Right lobe of liver (tissue), 6 donors: ENCODE data around the gene SRRM3. TPM values are rescaled to one million over a fixed set of nuclear protein-coding genes. Genes with fewer than 3 reads are reported as not detected.
"Not testable (repeated sequence)": the region's sequence is repeated elsewhere in the genome, so short reads cannot be mapped to it uniquely, and the experiment has no call there.

Experiments used
- ATAC-seq, 4 donors: fragments of 200-7000 bp; cut with Tn5 transposase; one replicate each; pipeline ENCODE4 v1.9.1; 2020; ENCODE audit warnings: mild to moderate bottlenecking in 4 of 4, moderate library complexity in 4 of 4
- DNase-seq, 3 donors: peaks; one replicate each; pipeline ENCODE4 v3.0.0-alpha.2; 2020
- H3K27ac ChIP-seq, 3 donors: fragments of 200-600 bp; one replicate each; pipeline ENCODE4 v1.8.0; 2022
- H3K27me3 ChIP-seq, 2 donors: fragments of 200-600 bp; one replicate each; pipeline ENCODE4 v1.8.0; 2022
- H3K36me3 ChIP-seq, 4 donors: fragments of 200-600 bp; sonication (generic) in 1 of 4; one replicate each; pipeline versions ENCODE4 v1.5.1 to v1.8.0; 2017 to 2022; ENCODE audit warnings: control low read depth in 1 of 4
- H3K4me1 ChIP-seq, 4 donors: fragments of 200-600 bp; sonication (generic) in 1 of 4; one replicate each; pipeline versions ENCODE4 v1.5.1 to v1.8.0; 2017 to 2022; ENCODE audit warnings: control low read depth in 1 of 4
- H3K4me3 ChIP-seq, 3 donors: fragments of 200-600 bp; one replicate each; pipeline ENCODE4 v1.8.0; 2022
- H3K9me3 ChIP-seq, 4 donors: fragments of 200-600 bp; sonication (generic) in 1 of 4; one replicate each; pipeline versions ENCODE4 v1.5.1 to v1.8.0; 2017 to 2022; ENCODE audit warnings: control low read depth in 1 of 4
- CTCF ChIP-seq, 4 donors: fragments of 200-600 bp in 3 of 4; fragments of 450-650 bp in 1 of 4; IDR thresholded peaks; one replicate each; pipeline versions ENCODE4 v1.5.1 to v1.8.0; 2016 to 2022; ENCODE audit warnings: antibody characterized with exemption in 4 of 4, mild to moderate bottlenecking in 2 of 4
- POLR2A ChIP-seq: fragments of 450-650 bp; IDR thresholded peaks from one replicate; pipeline ENCODE4 v1.6.1; 2017; ENCODE audit warnings: antibody characterized with exemption, mild to moderate bottlenecking
- WGBS: methylation state at CpG from one replicate; pipeline ENCODE4 v1.1.6; 2018; ENCODE audit warnings: low coverage, low lambda C conversion rate; ENCODE audit not compliant: insufficient coverage; ENCODE audit errors: missing lambda C conversion rate; 5-methylcytosine and 5-hydroxymethylcytosine counted together
- intact Hi-C, 2 donors: fragments of 100-400 bp; cut with DNase I; formaldehyde crosslinking; loops; one replicate each; pipeline versions ENCODE4 v1.11.2 to v1.14.1; 2022
- total RNA-seq, 6 experiments: library from RNA; depleted of rRNA in 2 of 6; stranded (reverse); fragments of >200 nt in 2 of 6; fragmentation: NEBNext Ultra II Directional in 3 of 6; extraction: Animal tissue kit (Norgen Biotek cat#: 25700) in 3 of 6; gene quantifications; one replicate each; pipeline versions ENCODE4 v1.1.0 to v1.2.4, GENCODE V29; 2016 to 2023
- donor health status: DM: no; HTN: yes; CAD: no.
- donor health status: DM: no; HTN: no; CAD: no.
- donor health status: DM: no; HTN: no; CAD: no.
- donor health status: DM: no; HTN: yes; CAD: no.
- donor health status: DM: no; HTN: yes; CAD: no.

SRRM3 gene
- total RNA-seq, 6 experiments from 2014 or later, result 0.14 to 0.37 (median 0.19) TPM; not detected in 2

- Histone ChIP-seq H3K27me3 (no peaks in the 10 kb centered on the region), H3K4me1 (peaks cover 0 to 29% (median 10%) of the 10 kb centered on the region in 4 donors), H3K4me3 (no peak overlapping the region), H3K9me3 (no peaks in the 10 kb centered on the region), H3K27ac (peak overlapping the region; percentile 57 to 78 (median 71)), H3K36me3 (no peaks in the 10 kb centered on the region)
- intact Hi-C loops, result no loop called here
- WGBS, result 36% methylated on average over 4 of the region's 21 CpGs
- DNase-seq, result peak; percentile 87 to 97 (median 93)
- peak; percentile 59 to 77 (median 66) for ATAC-seq
- no peak for TF ChIP-seq CTCF (IDR thresholded peaks at IDR 0.05)
- TF ChIP-seq POLR2A, result no peak
These were observed 108.6 kb downstream of the SRRM3 start for GRCh38 chr7:76310102-76310957.

- H3K27ac ChIP-seq, DNase-seq, intact Hi-C loops, H3K27me3 ChIP-seq, H3K36me3 ChIP-seq, H3K4me3 ChIP-seq, ATAC-seq, H3K9me3 ChIP-seq: not testable (repeated sequence)
- H3K4me1 ChIP-seq, result peaks cover 0 to 17% (median 4%) of the 10 kb centered on the region in 4 donors
- 93% methylated on average over 4 of the region's 6 CpGs for WGBS
These were observed 110.1 kb downstream of the SRRM3 start for GRCh38 chr7:76311838-76312237.

- ATAC-seq, result peak; percentile 72 to 83 (median 76)
- Histone ChIP-seq H3K27ac (peak overlapping the region in 2 of 3 donors; percentile 50 to 57), H3K4me1 (peaks cover 0 to 13% (median 3%) of the 10 kb centered on the region in 4 donors), H3K4me3 (no peak overlapping the region), H3K27me3 (no peaks in the 10 kb centered on the region), H3K9me3 (no peaks in the 10 kb centered on the region), H3K36me3 (no peaks in the 10 kb centered on the region)
- WGBS, result 2% methylated on average over 8 of the region's 15 CpGs
- TF ChIP-seq POLR2A (no peak), CTCF (IDR thresholded peaks at IDR 0.05) (peak; percentile 100)
- intact Hi-C loops, result no loop called here
- DNase-seq, result peak; percentile 96 to 97 (median 97)
These were observed 112.5 kb downstream of the SRRM3 start for GRCh38 chr7:76314042-76314721.

GRCh38 chr7:76314740-76315139 is 113.0 kb downstream of the SRRM3 start:
- H3K27me3 ChIP-seq, DNase-seq, H3K36me3 ChIP-seq, H3K4me3 ChIP-seq, intact Hi-C loops, H3K9me3 ChIP-seq, ATAC-seq: not testable (repeated sequence)
- H3K4me1 ChIP-seq, result peaks cover 0 to 16% (median 5%) of the 10 kb centered on the region in 4 donors
- 53% methylated on average over 6 of the region's 6 CpGs for WGBS
- H3K27ac ChIP-seq, result peak overlapping the region in 2 of 3 donors; percentile 50 to 57

GRCh38 chr7:76315364-76315763 is 113.7 kb downstream of the SRRM3 start:
- no peak for TF ChIP-seq CTCF (IDR thresholded peaks at IDR 0.05)
- TF ChIP-seq POLR2A, result no peak
- 40% methylated on average over 3 of the region's 5 CpGs for WGBS
- DNase-seq (no peak), ATAC-seq (no peak)
- Histone ChIP-seq H3K9me3 (no peaks in the 10 kb centered on the region), H3K4me3 (no peak overlapping the region), H3K27ac (no peak overlapping the region), H3K36me3 (no peaks in the 10 kb centered on the region), H3K4me1 (peaks cover 0 to 11% (median 5%) of the 10 kb centered on the region in 4 donors), H3K27me3 (no peaks in the 10 kb centered on the region)
- intact Hi-C loops, result no loop called here
